CD4-positive, alpha-beta T cell treated with Interleukin-21 for 1 hour (primary cell): ENCODE measurements around the gene SEC24D.
A peak's percentile ranks its signal among the peaks of the same experiment; 100 is the strongest.

Experiments used
- DNase-seq: peaks from one replicate; pipeline ENCODE4 v3.0.0-alpha.2; 2020

The SEC24D gene

DNA sequence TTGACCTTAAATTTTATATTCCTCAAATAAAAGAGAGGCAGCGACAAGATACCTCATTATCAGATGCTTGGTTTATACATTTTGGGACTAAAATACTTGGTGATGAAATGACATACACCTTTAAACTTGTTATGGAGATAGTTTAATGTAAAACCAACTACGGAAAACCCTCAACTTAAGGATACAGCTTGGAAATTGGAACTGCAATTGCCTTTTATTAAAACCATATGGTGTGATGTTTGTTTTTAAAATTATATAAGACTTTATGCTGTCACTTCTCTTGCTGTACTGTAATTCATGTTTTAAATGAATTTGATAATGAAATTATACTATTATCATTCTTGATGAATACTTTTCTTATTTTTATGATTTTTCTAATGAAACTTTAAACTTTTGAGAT, 124.9 kb downstream of the SEC24D start:
- no peak for DNase-seq

GRCh38 chr4:118703118-118703517, 132.8 kb downstream of the SEC24D start:
- DNase-seq = no peak

DNA sequence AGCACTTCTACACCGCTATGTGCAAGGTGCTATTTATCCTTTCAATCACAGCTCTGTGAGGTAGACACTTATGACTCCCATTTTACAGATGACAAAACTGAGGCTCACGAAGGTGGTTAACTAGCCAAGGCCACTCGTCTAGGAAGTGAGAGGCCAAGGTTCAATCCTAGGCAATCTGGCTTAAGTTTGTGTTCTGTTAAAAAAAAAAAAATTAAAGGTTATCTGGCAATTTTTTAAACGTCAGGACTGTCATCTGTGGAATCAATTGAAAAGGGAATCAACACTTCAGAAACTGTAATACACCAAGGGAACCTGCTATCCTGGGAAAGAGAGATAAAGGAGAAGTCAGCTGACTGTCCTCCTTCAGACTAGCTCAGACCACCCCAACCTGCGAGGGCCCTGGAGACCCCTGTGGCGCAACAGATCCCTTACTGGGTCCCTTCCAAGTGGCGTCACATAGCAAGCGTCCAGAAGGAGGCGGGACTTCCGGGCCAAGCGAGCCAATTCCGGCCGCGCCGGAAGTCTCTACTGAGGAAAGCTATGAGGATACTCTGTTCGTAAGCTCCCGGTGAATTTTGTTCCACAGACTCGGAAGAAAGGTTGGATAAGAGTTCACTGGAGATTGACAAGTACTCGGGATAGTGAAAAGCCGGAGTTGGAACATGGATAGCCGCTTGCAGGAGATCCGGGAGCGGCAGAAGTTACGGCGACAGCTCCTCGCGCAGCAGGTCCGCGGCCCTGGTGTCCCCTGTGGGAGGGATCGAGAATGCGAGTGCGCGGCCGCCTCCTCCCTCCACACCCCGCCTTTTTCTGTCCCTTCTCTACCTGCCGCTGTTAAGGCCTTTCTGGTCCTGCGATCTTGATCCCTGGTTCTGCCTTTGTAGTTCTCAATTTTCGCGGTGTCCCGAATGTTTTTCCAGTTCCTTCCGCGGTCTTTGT, 150.8 kb downstream of the SEC24D start, which contains the start of gene METTL14:
Gene METTL14, plus strand, starts transcription at position 520 of the 939 bp plus-strand sequence. Its CDS starts 143 bp downstream, at position 663.
- peak; percentile 90 for DNase-seq

DNA sequence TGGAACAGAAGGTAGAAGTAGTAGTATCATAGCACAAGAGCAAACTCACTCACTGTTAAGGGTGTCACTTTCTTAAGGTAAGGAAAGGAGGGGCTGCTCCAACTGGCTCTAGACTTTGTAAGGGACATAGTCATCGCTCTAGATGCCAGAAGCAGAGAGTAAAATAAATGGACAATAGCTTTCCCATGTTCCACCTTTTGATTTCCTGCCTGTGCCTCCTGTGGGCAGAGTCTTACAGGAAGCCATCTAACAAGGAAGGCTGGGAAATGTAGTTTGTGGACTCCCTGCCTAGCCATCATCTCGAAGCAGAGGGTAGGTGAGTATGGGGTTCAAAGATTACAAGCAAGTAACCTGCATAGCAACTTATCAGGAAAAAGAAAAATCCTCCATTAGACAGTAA, 152.4 kb downstream of the SEC24D start:
- no peak for DNase-seq

DNA sequence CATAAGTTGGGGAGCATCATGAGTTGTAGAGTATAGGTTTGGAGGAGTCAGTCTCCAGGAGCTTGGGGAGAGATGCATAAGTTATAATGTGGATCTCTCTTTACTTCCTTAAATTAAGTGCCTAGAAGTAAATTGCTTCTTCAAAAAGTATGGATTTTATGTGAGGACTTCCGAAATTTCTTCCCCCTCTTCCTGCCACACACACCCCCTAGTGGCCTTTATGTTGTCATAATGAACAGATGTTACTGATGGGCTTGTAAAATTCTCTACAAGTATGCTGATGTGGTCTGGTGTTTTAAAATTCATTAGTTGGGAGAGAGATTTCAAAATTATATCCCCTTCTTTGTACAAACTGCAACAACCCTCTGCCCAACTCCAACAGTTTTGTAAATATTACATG, 153.0 kb downstream of the SEC24D start:
- no peak for DNase-seq

GRCh38 chr4:118680808-118681207, 155.1 kb downstream of the SEC24D start:
- DNase-seq = no peak

- DNase-seq = no peak
Measured at GRCh38 chr4:118676128-118676527, 159.8 kb downstream of the SEC24D start.
